HUES48 (cell line): ENCODE data around the gene USP24.
"Not testable (repeated sequence)": the region's sequence is repeated elsewhere in the genome, so short reads cannot be mapped to it uniquely, and the experiment has no call there.

Source experiments
- H3K27ac ChIP-seq: one replicate; pipeline ENCODE4 v1.7.0; 2013; ENCODE audit warnings: low read depth, low read length, inconsistent platforms
- H3K27me3 ChIP-seq: 2 replicates; pipeline ENCODE4 v1.6.1; 2013; ENCODE audit warnings: mild to moderate bottlenecking, low read length; ENCODE audit not compliant: control insufficient read depth, insufficient read depth
- H3K36me3 ChIP-seq: 2 replicates; pipeline ENCODE4 v1.6.1; 2013; ENCODE audit warnings: low read length; ENCODE audit not compliant: control insufficient read depth, insufficient read depth
- H3K4me1 ChIP-seq: 2 replicates; pipeline ENCODE4 v1.6.1; 2013; ENCODE audit warnings: mild to moderate bottlenecking, low read length; ENCODE audit not compliant: control insufficient read depth, insufficient read depth
- H3K4me3 ChIP-seq: 2 replicates; pipeline ENCODE4 v1.5.1; 2013; ENCODE audit warnings: mild to moderate bottlenecking, low read depth, low read length
- H3K9ac ChIP-seq: 2 replicates; pipeline ENCODE4 v1.6.1; 2013; ENCODE audit warnings: mild to moderate bottlenecking, low read depth, low read length, moderate library complexity
- H3K9me3 ChIP-seq: 2 replicates; pipeline ENCODE4 v1.6.1; 2013; ENCODE audit warnings: low read length; ENCODE audit not compliant: control insufficient read depth, insufficient read depth

Gene USP24

DNA sequence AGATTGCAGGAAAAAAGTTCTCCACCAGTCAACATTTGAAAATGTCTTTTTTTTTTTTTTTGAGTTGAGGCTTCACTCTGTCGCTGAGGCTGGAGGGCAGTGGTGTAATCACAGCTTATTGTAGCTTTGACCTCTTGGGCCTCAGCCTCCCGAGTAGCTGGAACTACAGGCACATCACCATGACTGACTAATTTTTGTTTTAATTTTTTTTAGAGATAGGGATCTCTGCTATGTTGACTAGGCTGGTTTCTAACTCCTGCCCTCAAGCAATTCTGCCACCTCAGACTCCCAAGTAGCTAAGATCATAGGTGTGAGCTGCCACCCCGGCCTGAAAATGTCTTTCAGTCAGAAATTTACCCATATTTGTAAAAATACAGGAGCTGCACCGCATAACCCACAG is 30.6 kb upstream of the USP24 start:
- no peaks in the 10 kb centered on the region for H3K36me3 ChIP-seq
- no peak overlapping the region for H3K27ac ChIP-seq
- H3K4me1 ChIP-seq: peaks cover 7% of the 10 kb centered on the region; the same call in 1 of the 2 replicates
- no peak overlapping the region for H3K4me3 ChIP-seq
- no peak overlapping the region for H3K9ac ChIP-seq
- H3K27me3 ChIP-seq: no peaks in the 10 kb centered on the region
- no peaks in the 10 kb centered on the region for H3K9me3 ChIP-seq

DNA sequence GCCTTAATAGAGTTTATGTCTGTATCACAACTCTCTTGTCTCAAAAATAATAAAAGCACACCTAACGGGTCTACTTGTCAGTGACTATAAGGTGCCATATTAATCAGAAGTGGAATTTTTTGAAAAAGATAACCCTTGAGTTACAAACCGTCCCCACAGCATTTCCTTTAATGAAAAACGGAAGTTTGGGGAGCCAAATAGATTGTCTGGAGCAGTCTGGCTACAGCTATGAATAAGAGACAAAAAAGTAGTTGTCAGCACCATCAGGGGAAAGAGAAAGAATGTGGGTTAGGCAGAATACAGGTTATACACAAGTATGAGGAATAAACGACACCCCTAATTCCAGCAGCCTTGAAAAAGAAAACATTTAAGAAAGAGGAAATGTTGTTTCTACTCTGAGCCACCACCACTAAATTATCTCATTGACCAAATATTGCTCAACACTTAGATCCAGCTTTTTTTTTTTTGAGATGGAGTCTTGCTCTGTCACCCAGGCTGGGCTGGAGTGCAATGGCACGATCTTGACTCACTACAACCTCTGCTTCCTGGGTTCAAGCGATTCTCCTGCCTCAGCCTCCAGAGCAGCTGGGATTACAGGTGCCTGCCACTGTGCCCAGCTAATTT is 29.4 kb upstream of the USP24 start:
- H3K27ac ChIP-seq: no peak overlapping the region
- no peak overlapping the region for H3K9ac ChIP-seq
- no peaks in the 10 kb centered on the region for H3K27me3 ChIP-seq
- H3K9me3 ChIP-seq: no peaks in the 10 kb centered on the region
- no peak overlapping the region for H3K4me3 ChIP-seq
- H3K36me3 ChIP-seq: no peaks in the 10 kb centered on the region
- peaks cover 7% of the 10 kb centered on the region; the same call in 1 of the 2 replicates for H3K4me1 ChIP-seq

DNA sequence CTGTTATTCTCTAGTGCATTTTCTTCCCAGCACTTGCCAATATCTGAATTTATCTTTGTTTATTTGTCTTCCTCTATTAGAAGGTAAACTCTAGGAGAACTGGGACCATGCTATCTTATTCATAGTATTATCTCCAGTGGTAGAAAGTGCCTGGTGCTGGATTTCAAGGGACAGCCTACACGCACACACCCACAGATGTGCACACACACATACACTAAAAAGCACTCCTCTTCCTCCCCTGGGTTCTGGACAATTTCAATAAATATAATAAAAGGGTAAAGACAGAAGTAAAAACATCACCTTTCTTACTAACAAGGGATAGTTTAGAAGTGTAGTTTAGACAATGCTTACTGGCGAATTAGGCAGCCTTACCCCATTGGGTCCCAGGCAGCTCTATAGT is 28.5 kb upstream of the USP24 start:
- Histone ChIP-seq H3K9ac (no peak overlapping the region), H3K4me3 (no peak overlapping the region), H3K36me3 (no peaks in the 10 kb centered on the region), H3K27ac (no peak overlapping the region), H3K27me3 (no peaks in the 10 kb centered on the region), H3K9me3 (no peaks in the 10 kb centered on the region), H3K4me1 (peaks cover 7% of the 10 kb centered on the region; the same call in 1 of the 2 replicates)

DNA sequence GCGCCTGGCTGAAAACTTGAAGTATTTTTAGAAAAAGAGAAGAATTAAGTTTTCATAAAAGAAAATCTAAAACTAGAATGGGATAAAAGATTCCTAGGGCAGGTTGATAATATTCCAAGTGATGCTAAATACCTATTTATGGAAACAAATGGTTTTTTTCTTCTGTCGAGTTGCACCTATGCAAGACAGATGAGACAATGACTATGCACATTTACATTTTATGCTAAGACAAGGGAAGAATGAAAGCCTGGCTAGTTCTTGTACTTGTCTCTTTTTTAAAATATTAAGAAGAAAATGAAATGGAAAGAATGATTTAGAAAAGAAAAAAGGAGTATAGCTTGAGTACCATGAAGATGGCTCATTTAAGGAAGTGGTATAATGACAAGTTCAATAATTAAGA is 24.4 kb upstream of the USP24 start:
- H3K9me3 ChIP-seq: no peaks in the 10 kb centered on the region
- H3K27ac ChIP-seq: no peak overlapping the region
- H3K9ac ChIP-seq: no peak overlapping the region
- no peaks in the 10 kb centered on the region for H3K36me3 ChIP-seq
- H3K4me3 ChIP-seq: no peak overlapping the region
- no peaks in the 10 kb centered on the region for H3K27me3 ChIP-seq
- no peaks in the 10 kb centered on the region for H3K4me1 ChIP-seq

DNA sequence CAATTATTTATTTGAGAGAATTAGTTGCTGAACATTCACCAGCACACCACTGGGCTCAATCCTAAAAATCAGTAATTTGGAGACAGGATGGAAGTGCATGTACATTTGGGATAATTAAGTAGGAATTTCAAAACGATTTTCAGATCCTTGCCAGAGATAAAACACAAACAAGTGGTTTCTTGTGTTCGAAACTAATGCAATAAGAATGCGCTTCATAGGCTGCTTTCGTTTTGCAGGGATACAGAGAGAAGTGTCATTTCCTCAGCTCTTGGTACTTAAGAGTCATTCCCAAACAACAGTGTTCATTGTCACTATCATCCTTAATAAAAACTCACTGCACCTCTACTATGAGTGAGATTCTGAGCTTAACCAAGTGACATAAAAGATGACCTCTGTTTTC is 20.6 kb upstream of the USP24 start:
- H3K9ac ChIP-seq: no peak overlapping the region
- no peaks in the 10 kb centered on the region for H3K9me3 ChIP-seq
- no peaks in the 10 kb centered on the region for H3K27me3 ChIP-seq
- no peak overlapping the region for H3K4me3 ChIP-seq
- peaks cover 2% of the 10 kb centered on the region; the same call in 1 of the 2 replicates for H3K4me1 ChIP-seq
- no peak overlapping the region for H3K27ac ChIP-seq
- no peaks in the 10 kb centered on the region for H3K36me3 ChIP-seq

DNA sequence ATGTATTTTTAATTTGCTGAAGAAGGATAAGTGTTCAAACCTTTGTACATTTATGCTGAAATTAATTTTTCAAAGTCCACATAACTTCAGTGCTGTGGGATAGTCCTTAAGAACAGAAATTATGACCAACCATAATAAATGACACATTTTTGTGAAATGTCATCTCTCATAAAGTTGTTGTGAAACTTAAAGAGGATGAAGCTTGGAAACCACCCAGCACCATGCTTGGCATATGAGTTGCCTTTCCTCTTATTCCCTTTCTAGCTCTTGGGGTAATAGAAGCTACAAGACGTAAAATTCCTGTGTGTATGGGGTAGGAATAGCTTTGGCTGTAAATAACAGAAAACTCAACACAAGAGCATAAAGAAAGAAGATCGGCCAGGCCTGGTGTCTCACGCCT is 18.9 kb upstream of the USP24 start:
- H3K27me3 ChIP-seq: no peaks in the 10 kb centered on the region
- no peaks in the 10 kb centered on the region for H3K9me3 ChIP-seq
- no peak overlapping the region for H3K4me3 ChIP-seq
- peaks cover 2% of the 10 kb centered on the region; the same call in 1 of the 2 replicates for H3K4me1 ChIP-seq
- H3K36me3 ChIP-seq: no peaks in the 10 kb centered on the region
- peak overlapping the region; percentile 49 for H3K27ac ChIP-seq
- no peak overlapping the region for H3K9ac ChIP-seq

DNA sequence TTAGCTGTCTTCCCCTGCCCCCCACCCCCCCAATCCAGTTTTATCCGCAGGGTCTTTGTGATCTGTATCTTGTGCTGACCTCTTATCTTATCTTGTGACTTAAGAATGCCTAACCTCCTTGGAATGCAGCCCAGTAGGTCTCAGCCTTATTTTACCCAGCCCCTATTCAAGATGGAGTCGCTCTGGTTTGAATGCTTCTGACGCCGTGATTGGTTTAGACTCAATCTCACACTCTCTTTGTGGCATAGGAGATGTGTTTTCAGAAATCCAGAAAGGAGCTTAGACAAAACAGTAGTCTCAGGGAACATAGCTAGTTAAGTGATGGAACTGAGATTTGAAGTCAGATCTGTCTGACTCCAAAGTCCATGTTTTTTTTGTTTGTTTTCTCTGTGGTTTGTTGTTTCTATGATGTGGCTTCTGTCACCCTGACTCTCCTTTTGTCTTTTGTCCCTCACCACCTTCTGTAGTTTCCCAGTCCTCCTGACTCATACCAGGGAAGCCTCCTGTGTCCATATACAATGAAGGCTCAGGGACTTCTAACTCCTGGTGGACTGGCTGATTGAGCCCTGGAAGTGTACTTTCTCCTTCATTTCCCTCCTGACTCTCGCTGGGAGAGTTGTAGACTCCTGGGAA is 18.1 kb upstream of the USP24 start:
- H3K27me3 ChIP-seq: no peaks in the 10 kb centered on the region
- H3K9ac ChIP-seq: no peak overlapping the region
- H3K9me3 ChIP-seq: no peaks in the 10 kb centered on the region
- peaks cover 2% of the 10 kb centered on the region; the same call in 1 of the 2 replicates for H3K4me1 ChIP-seq
- peak overlapping the region; percentile 49 for H3K27ac ChIP-seq
- no peaks in the 10 kb centered on the region for H3K36me3 ChIP-seq
- H3K4me3 ChIP-seq: no peak overlapping the region

DNA sequence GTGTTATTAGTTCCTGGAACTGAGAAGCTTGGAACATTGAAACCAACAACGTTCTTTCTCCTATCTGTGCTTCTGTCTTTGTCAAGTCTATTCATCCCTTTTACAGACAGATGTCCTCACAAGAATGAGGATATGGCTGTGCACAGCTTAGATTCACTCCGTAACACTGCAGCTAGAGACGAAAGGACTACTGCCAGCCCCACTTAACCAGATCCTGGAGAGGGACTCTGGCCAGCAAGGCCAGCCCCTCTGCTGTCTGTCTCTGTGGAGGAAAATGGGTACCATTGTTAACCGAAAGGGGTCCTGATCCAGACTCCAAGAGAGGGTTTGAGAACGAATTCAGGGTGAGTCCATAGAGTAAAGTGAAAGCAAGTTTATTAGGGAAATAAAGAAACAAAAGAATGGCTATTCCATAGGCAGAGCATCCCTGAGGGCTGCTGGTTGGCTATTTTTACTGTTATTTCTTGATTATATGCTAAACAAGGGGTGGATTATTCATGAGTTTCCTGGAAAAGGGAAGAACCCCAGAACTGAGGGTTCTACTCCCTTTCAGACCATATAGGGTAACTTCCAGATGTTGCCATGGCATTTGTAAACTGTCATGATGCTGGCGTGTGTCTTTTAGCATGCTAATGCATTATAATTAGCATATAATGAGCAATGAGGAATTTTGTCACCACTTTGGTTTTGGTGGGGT is 17.4 kb upstream of the USP24 start:
- peaks cover 2% of the 10 kb centered on the region; the same call in 1 of the 2 replicates for H3K4me1 ChIP-seq
- H3K4me3 ChIP-seq: no peak overlapping the region
- no peaks in the 10 kb centered on the region for H3K36me3 ChIP-seq
- H3K27ac ChIP-seq: peak overlapping the region; percentile 49
- H3K9ac ChIP-seq: no peak overlapping the region; the same call in 1 of the 2 replicates
- H3K27me3 ChIP-seq: no peaks in the 10 kb centered on the region
- H3K9me3 ChIP-seq: no peaks in the 10 kb centered on the region

DNA sequence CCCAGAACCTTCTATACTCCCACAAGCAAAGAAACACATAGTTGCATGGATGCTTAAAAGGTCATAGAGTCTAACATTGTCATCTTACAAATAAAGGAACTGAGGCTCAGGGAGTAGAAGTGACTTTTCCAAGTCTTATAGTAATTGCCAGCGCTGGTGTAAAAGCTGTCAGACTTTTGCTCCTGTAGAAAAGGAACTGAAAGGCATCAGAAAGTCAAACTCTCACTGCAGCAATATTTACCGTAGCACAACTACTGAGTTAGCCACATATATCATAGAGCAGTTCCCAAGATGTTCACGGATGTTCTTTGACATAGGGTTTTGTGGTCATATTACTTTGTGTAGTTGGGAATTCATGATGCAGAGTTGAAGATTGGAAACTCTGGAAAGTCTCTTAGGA is 16.6 kb upstream of the USP24 start:
- Histone ChIP-seq H3K9ac (no peak overlapping the region), H3K27me3 (no peaks in the 10 kb centered on the region), H3K9me3 (0 out of 2 replicates have a peak, but pooled peaks cover 3% of the 10 kb centered on the region), H3K27ac (no peak overlapping the region), H3K4me3 (no peak overlapping the region), H3K36me3 (no peaks in the 10 kb centered on the region), H3K4me1 (peaks cover 2% of the 10 kb centered on the region; the same call in 1 of the 2 replicates)

DNA sequence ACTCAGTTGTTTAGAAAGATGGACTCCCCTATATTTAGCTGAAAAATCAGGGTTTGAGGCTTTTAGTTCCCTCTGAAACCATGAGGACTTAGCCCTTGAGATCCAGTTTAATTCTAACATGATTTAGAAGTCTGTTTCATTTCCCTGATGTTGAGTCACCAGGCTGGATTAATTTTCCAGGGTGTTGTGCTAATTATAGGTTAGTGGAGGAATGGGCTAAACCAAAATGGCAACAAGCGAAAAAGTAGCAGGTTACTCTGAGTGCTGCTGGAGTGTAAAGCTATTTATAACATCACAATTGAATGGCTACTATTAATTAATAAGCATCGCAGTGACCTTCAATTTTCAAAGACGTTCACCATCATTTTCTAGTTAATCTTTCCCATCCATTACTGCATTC is 15.5 kb upstream of the USP24 start:
- H3K4me3 ChIP-seq: no peak overlapping the region
- H3K27ac ChIP-seq: no peak overlapping the region
- no peaks in the 10 kb centered on the region for H3K27me3 ChIP-seq
- H3K36me3 ChIP-seq: no peaks in the 10 kb centered on the region
- H3K9me3 ChIP-seq: 0 out of 2 replicates have a peak, but pooled peaks cover 3% of the 10 kb centered on the region
- no peak overlapping the region for H3K9ac ChIP-seq
- H3K4me1 ChIP-seq: peaks cover 2% of the 10 kb centered on the region; the same call in 1 of the 2 replicates

DNA sequence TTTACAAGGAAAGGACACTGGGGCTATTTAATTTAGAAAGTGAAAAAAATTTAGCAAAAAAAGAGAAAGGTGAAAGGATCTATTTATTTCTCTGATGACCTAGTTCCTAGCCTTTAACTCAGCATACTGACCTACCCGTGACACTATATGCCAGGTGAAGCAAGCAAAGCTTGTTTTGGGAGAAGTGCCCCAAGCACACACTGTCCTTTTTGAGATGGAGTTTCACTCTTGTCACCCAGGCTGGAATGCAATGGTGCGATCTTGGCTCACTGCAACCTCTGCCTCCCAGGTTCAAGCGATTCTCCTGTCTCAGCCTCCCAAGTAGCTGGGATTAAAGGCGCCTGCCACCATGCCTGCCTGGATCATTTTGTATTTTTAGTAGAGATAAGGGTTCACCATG is 14.6 kb upstream of the USP24 start:
- not testable (repeated sequence) for H3K4me3 ChIP-seq, H3K27me3 ChIP-seq, H3K9ac ChIP-seq

More for the DNA sequence above, 14.6 kb upstream of the USP24 start:
- not testable (repeated sequence) for H3K27ac ChIP-seq, H3K36me3 ChIP-seq, H3K9me3 ChIP-seq
- H3K4me1 ChIP-seq: peaks cover 10% of the 10 kb centered on the region; the same call in 1 of the 2 replicates
